HCT116 (cell line): ENCODE measurements around the gene KCND3. TPM values are rescaled to one million over a fixed set of nuclear protein-coding genes. Genes with fewer than 3 reads are reported as not detected.

Experiments
- ATAC-seq: fragments of 200-7000 bp; cut with Tn5 transposase; 2 replicates; pipeline ENCODE4 v1.9.1; 2020; ENCODE audit warnings: mild to moderate bottlenecking, moderate library complexity
- BruUV-seq: library from RNA; stranded (reverse); fragments of 400-500 nt; replicated peaks from 2 replicates; lab custom pipeline; 2021; lab: Mats Ljungman, UMichigan
- CTCF ChIA-PET: fragments of 300-600 bp; sonication (Branson Sonifier 250); formaldehyde crosslinking; loops from one replicate; lab custom pipeline; 2021; ENCODE audit warnings: antibody characterized with exemption; lab: Charles Lee
- POLR2A ChIA-PET: fragments of 300-600, 350-600 bp; sonication (Branson Sonifier 250); formaldehyde crosslinking; loops from one replicate; lab custom pipeline; 2021; ENCODE audit warnings: antibody characterized with exemption; lab: Charles Lee
- RAD21 ChIA-PET, 2 experiments: fragments of 300-600 bp; sonication (Branson Sonifier 250); formaldehyde crosslinking; loops; one replicate each; lab custom pipeline; 2023; ENCODE audit warnings: low total read pairs in 2 of 2; ENCODE audit not compliant: uncharacterized antibody in 2 of 2, unreplicated experiment in 2 of 2, low non-redundant PET in 1 of 2; lab: Charles Lee
- DNase-seq: peaks from one replicate; pipeline ENCODE4 v3.0.0-alpha.2; 2010; ENCODE audit warnings: low read depth, low spot score
- H2AFZ ChIP-seq: fragments of 200-600 bp; shearing (Covaris generic), sonication (generic); 2 replicates; pipeline ENCODE4 v1.6.1; 2017; ENCODE audit warnings: low read depth, mixed run types, mixed read lengths, antibody characterized with exemption, low read length; ENCODE audit not compliant: poor library complexity, severe bottlenecking
- H3K27ac ChIP-seq: 2 replicates; pipeline ENCODE4 v1.5.1; 2012; ENCODE audit warnings: low read depth, low read length
- H3K27me3 ChIP-seq: fragments of 200-600 bp; sonication (generic); 2 replicates; pipeline ENCODE4 v1.6.1; 2016; ENCODE audit warnings: mixed run types, low read length, mixed read lengths; ENCODE audit not compliant: insufficient read depth
- H3K36me3 ChIP-seq, 2 experiments: fragments of 200-500 bp in 1 of 2; fragments of 200-600 bp in 1 of 2; sonication (Bioruptor generic) in 1 of 2; sonication (generic) in 1 of 2; 2 replicates each; pipeline versions ENCODE4 v1.5.1 to v1.6.1; 2014 to 2016; ENCODE audit warnings: low read length in 2 of 2, inconsistent platforms in 1 of 2, mixed read lengths in 1 of 2, mixed run types in 1 of 2; ENCODE audit not compliant: insufficient read depth in 2 of 2, control insufficient read depth in 1 of 2
- H3K4me1 ChIP-seq, 2 experiments: fragments of 200-600 bp in 1 of 2; sonication (generic) in 1 of 2; 2 replicates each; pipeline versions ENCODE4 v1.5.1 to v1.6.1; 2012 to 2017; ENCODE audit warnings: low read length in 2 of 2, inconsistent platforms in 1 of 2, mild to moderate bottlenecking in 1 of 2, mixed read lengths in 1 of 2, mixed run types in 1 of 2, moderate library complexity in 1 of 2; ENCODE audit not compliant: insufficient read depth in 2 of 2, control insufficient read depth in 1 of 2
- H3K4me2 ChIP-seq: fragments of 200-600 bp; sonication (generic); 2 replicates; pipeline ENCODE4 v1.6.1; 2017; ENCODE audit warnings: mixed run types, low read length, mixed read lengths
- H3K4me3 ChIP-seq, 2 experiments: fragments of 200-600 bp in 1 of 2; sonication (generic) in 1 of 2; replicated peaks in 1 of 2; 2 replicates each; pipeline ENCODE4 v1.5.1; 2011 to 2016; ENCODE audit warnings: low read length in 2 of 2, control low read depth in 1 of 2, low read depth in 1 of 2, mild to moderate bottlenecking in 1 of 2, mixed read lengths in 1 of 2, mixed run types in 1 of 2
- H3K79me2 ChIP-seq: fragments of 200-600 bp; sonication (generic); 2 replicates; pipeline ENCODE4 v1.6.1; 2017; ENCODE audit warnings: mild to moderate bottlenecking, mixed run types, low read length, moderate library complexity, mixed read lengths; ENCODE audit not compliant: insufficient read depth
- H3K9ac ChIP-seq: fragments of 200-600 bp; sonication (generic); 2 replicates; pipeline ENCODE4 v1.6.1; 2016; ENCODE audit warnings: low read length, mixed read lengths
- H3K9me2 ChIP-seq: fragments of 200-600 bp; sonication (generic), shearing (Covaris generic); 2 replicates; pipeline ENCODE4 v1.6.1; 2017; ENCODE audit warnings: mixed run types, mild to moderate bottlenecking, moderate library complexity; ENCODE audit not compliant: insufficient read depth
- H3K9me3 ChIP-seq, 2 experiments: fragments of 200-500 bp in 1 of 2; fragments of 200-600 bp in 1 of 2; sonication (Bioruptor generic) in 1 of 2; sonication (generic) in 1 of 2; 2 replicates each; pipeline ENCODE4 v1.6.1; 2014 to 2017; ENCODE audit warnings: low read length in 2 of 2, mixed read lengths in 2 of 2, inconsistent platforms in 1 of 2, low read depth in 1 of 2, mild to moderate bottlenecking in 1 of 2, mixed run types in 1 of 2, moderate library complexity in 1 of 2; ENCODE audit not compliant: control insufficient read depth in 1 of 2, insufficient read depth in 1 of 2
- H4K20me1 ChIP-seq: fragments of 200-600 bp; sonication (generic), shearing (Covaris generic); 2 replicates; pipeline ENCODE4 v1.6.1; 2017; ENCODE audit warnings: mixed run types, mild to moderate bottlenecking, moderate library complexity; ENCODE audit not compliant: insufficient read depth
- ATF3 ChIP-seq: IDR thresholded peaks from 2 replicates; pipeline ENCODE4 v1.6.1; 2012
- CBX3 ChIP-seq: IDR thresholded peaks from 2 replicates; pipeline ENCODE4 v1.6.1; 2012; ENCODE audit warnings: low read depth
- EGR1 ChIP-seq: IDR thresholded peaks from 2 replicates; pipeline ENCODE4 v1.6.1; 2012; ENCODE audit warnings: low read depth
- JUND ChIP-seq: IDR thresholded peaks from 2 replicates; pipeline ENCODE4 v1.6.1; 2012
- MAX ChIP-seq: IDR thresholded peaks from 2 replicates; pipeline ENCODE4 v1.6.1; 2012
- POLR2A ChIP-seq: IDR thresholded peaks from 2 replicates; pipeline ENCODE4 v1.7.0; 2011; ENCODE audit warnings: borderline replicate concordance; ENCODE audit not compliant: insufficient read depth, insufficient read length; ENCODE audit errors: extremely low read depth
- POLR2AphosphoS5 ChIP-seq: IDR thresholded peaks from 2 replicates; pipeline ENCODE4 v1.6.1; 2011; ENCODE audit warnings: mild to moderate bottlenecking, low read depth, low read length, moderate library complexity
- SIN3A ChIP-seq: IDR thresholded peaks from 2 replicates; pipeline ENCODE4 v1.6.1; 2012; ENCODE audit warnings: low read depth
- SP1 ChIP-seq: IDR thresholded peaks from 2 replicates; pipeline ENCODE4 v1.6.1; 2012; ENCODE audit warnings: low read depth
- TCF7L2 ChIP-seq: IDR thresholded peaks from 2 replicates; pipeline ENCODE4 v1.7.0; 2011; ENCODE audit warnings: borderline replicate concordance, inconsistent platforms; ENCODE audit not compliant: insufficient read depth, insufficient read length; ENCODE audit errors: extremely low read depth
- ZBTB33 ChIP-seq: IDR thresholded peaks from 2 replicates; pipeline ENCODE4 v1.6.1; 2011; ENCODE audit warnings: mild to moderate bottlenecking, low read length, moderate library complexity; ENCODE audit not compliant: insufficient replicate concordance; ENCODE audit errors: extremely low read depth
- ZNF274 ChIP-seq: fragments of 200-500 bp; sonication (Bioruptor generic); IDR thresholded peaks from 2 replicates; pipeline ENCODE4 v1.6.1; 2014; ENCODE audit warnings: mild to moderate bottlenecking, low read depth, low read length, inconsistent platforms
- intact Hi-C: fragments of 100-400 bp; cut with micrococcal nuclease; formaldehyde crosslinking; loops from 2 replicates; pipeline ENCODE4 v1.10.0; 2022
- total RNA-seq: library from RNA; stranded (reverse); gene quantifications from one replicate; pipeline ENCODE4 v1.2.1, GENCODE V29; 2021; ENCODE audit not compliant: unreplicated experiment

Gene KCND3
- total RNA-seq, 1 experiment from 2014 or later: 0.44 TPM

GRCh38 chr1:111775966-111776365 lies 213.5 kb downstream of the KCND3 start:
- no peak overlapping the region for H3K9ac ChIP-seq
- H3K9me2 ChIP-seq: no peaks in the 10 kb centered on the region
- H3K4me2 ChIP-seq: no peak overlapping the region
- no peaks in the 10 kb centered on the region for H3K27me3 ChIP-seq
- ChIA-PET CTCF (no interaction called here), RAD21 (no interaction called here), POLR2A (no interaction called here)
- no peaks in the 10 kb centered on the region for H3K9me3 ChIP-seq
- ATAC-seq (no peak), DNase-seq (no peak)
- BruUV-seq: no TSS peak
- H2AFZ ChIP-seq: no peak overlapping the region
- no peaks in the 10 kb centered on the region for H3K36me3 ChIP-seq
- no peaks in the 10 kb centered on the region for H3K79me2 ChIP-seq
- no peaks in the 10 kb centered on the region for H3K4me1 ChIP-seq
- no peaks in the 10 kb centered on the region for H4K20me1 ChIP-seq
- TF ChIP-seq SP1: no peak
- no peak for TF ChIP-seq POLR2A
- no peak for TF ChIP-seq EGR1
- no peak for TF ChIP-seq ATF3
- TF ChIP-seq JUND: no peak
- TF ChIP-seq CBX3: no peak
- no peak for TF ChIP-seq POLR2AphosphoS5
- no peak for TF ChIP-seq MAX
- H3K27ac ChIP-seq: no peak overlapping the region
- H3K4me3 ChIP-seq: no peak overlapping the region
- intact Hi-C loops: no loop called here

GRCh38 chr1:111770916-111771315 lies 218.6 kb downstream of the KCND3 start:
- no peaks in the 10 kb centered on the region for H3K9me2 ChIP-seq
- no peaks in the 10 kb centered on the region for H3K9me3 ChIP-seq
- no peak overlapping the region for H3K4me3 ChIP-seq
- H3K27ac ChIP-seq: no peak overlapping the region
- TF ChIP-seq ZBTB33 (no peak), ZNF274 (no peak), EGR1 (no peak), SIN3A (no peak), MAX (no peak), POLR2A (no peak), JUND (no peak), TCF7L2 (no peak), ATF3 (no peak), CBX3 (no peak)
- TF ChIP-seq, all 23 proteins: peak for 0
- Histone ChIP-seq H3K79me2 (no peaks in the 10 kb centered on the region), H3K4me1 (no peaks in the 10 kb centered on the region), H3K4me2 (no peak overlapping the region), H3K27me3 (no peaks in the 10 kb centered on the region), H2AFZ (no peak overlapping the region), H3K36me3 (peaks cover 0 to 13% of the 10 kb centered on the region in 2 experiments; a peak in 2 of 4 replicates), H3K9ac (no peak overlapping the region), H4K20me1 (no peaks in the 10 kb centered on the region)
- ChIA-PET CTCF (no interaction called here), POLR2A (no interaction called here), RAD21 (no interaction called here)
- ATAC-seq: no peak
- intact Hi-C loops: no loop called here
- BruUV-seq: no TSS peak
- no peak for DNase-seq
